T-helper 1 cell (primary cell): Measurements from ENCODE around the gene VASP.

Experiments used
- DNase-seq, 5 donors: peaks; one replicate each; pipeline ENCODE4 v3.0.0-alpha.2; 2012 to 2020
- total RNA-seq, 4 donors: gene quantifications; one replicate each; lab custom pipeline; 2026; lab: John Stamatoyannopoulos, UW

VASP gene
- total RNA-seq = 101 to 147 (median 111) reads per million in 4 donors

- peak; percentile 82 to 95 (median 87) for DNase-seq
Measured at GRCh38 chr19:45506989-45507871, at the start of gene VASP. Gene VASP, plus strand, starts transcription at chr19:45507479. Its CDS starts 293 bp downstream, at chr19:45507772.

DNA sequence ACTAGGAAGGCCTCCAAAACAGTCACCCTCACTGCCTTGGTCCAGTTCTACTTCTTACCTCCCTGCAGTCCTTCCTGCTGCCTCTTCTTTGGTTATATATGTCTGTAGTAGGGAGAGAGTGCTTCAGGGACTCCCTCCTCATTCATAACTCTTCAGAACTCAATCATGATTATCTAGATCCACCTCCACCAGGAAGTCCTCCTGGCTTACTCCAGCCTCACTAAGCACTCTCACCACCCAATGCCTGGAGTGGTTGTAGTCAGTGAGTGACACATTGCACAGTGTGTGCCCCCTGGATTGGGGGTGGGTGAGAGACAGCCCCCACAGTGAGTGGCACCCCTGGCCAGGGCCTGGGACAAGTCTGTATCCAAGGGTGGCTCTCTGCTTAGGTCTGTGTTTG lies 49.5 kb upstream of the VASP start:
- DNase-seq = no peak

- DNase-seq = no peak
Measured at GRCh38 chr19:45460807-45461347, 46.4 kb upstream of the VASP start.

DNA sequence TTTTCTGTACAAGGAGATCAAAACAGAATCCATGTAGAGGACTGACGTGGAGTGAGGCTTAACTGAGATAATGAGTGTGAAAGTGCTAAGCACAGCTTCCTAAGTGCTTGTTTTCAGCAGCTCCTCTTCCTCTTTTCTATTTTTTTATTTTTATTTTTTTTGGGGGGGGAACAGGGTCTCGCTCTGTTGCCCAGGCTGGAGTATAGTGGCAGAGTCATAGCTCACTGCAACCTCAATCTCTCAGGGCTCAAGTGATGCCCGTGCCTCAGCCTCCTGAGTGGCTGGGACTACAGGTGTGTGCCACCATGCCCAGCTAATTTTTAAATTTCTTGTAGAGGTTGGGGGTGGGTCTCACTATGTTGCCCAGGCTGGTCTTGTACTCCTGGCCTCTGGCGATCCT lies 45.1 kb upstream of the VASP start:
- DNase-seq = no peak

DNA sequence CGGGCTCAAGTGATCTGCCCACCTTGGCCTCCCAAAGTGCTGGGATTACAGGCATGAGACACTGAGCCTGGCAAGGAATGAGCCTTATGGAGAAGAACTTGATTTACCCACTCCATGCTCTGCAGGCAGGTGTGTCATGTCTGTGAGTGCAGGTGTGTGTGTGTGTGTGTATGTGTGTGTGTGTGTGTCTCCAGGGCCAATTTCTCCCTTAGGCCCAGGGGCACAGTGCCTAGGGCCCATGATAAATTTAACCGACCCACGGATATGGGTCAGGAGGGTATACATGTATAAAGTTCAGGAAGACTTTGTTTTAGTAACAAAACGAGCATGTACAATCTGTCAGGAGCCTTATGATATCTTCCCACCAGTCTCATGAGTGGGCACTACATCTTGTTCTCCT lies 44.0 kb upstream of the VASP start:
- DNase-seq = no peak

DNA sequence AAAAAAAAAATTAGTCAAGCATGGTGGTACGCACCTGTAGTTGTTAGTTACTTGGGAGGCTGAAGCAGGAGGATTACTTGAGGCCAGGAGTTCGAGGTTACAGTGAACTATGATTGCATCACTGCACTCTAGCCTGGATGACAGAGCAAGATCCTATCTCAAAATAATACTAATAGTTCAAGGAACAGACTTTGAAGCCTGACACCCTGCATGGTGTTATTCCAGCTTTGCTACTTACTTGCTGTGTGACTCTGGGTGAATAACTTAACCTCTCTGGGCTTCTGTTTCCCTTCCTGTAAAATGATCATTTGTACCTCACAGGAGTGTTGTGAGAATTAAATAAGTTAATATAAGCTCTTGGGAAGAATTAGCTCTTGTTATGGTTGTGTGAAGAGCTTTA lies 43.0 kb upstream of the VASP start:
- no peak for DNase-seq

DNA sequence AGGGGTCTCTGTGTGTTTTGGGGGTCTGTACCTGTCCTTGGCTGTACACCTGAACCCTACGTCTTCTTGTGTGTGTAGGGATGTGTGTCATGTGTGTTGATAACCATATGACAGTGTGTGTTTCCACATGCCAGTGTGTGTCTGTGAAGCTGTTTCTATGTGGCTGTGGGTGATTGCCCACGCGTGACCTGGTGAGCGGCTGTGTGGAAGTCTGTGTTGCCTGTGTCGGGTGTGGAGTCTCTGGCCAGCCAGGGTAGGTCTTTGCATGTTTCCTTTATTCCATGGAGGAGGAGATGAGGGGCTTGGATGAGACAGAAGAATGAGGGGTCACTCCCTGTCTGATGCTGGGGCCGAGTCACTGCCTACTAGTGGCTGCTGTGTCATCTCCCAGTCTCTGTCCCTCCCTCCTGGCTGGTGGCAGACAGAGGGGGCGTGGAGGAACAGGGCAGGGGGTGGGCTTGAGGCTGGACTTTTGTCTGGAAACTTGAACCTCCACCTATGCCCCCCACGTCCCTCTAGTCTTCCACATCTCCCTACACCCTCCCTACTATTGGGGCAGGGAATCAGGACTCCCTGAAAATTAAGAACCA lies 42.3 kb upstream of the VASP start:
- no peak for DNase-seq

DNA sequence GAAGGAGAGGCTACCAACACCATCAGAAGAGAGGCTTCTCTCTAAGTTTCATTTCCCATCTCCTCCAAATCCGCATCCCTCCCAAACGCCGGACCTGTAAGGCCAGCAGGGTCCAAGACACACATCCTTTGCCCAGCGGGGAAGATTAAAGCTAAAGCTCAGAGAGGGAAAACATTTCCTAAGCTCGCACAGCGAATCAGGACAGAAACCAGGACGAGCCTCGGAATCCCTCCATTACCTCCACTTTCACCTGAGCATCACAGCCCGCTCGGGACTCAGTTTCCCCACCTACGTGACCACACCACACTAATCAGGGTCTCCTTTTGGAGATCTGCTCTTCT lies 40.2 kb upstream of the VASP start:
- no peak for DNase-seq

GRCh38 chr19:45467456-45468158 lies 39.7 kb upstream of the VASP start, which contains the start of gene FOSB:
Gene FOSB, plus strand, starts transcription at chr19:45467996. Its CDS starts 591 bp downstream, at chr19:45468587.
- peak; percentile 92 to 96 (median 92) for DNase-seq

- DNase-seq = peak in 3 of 5 donors; percentile 35 to 52 (median 48)
Measured at GRCh38 chr19:45468159-45468651, 39.1 kb upstream of the VASP start.

DNA sequence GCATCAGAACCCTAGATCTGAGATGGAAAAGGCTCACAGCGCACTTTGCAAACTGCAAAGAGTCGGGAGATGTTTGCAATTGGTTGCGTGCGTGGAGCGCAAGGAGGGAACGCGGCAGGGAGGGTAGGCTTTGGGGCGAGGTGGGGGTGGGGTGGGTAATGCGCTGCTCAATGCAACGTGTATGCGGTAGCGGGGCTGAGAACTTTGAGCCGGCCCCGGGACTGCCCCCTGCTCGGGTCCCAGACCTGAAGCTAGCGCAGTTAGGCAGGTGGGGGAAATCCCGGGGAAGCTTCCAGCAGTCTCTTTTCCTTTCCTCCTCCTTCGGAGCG lies 38.5 kb upstream of the VASP start:
- no peak for DNase-seq

DNA sequence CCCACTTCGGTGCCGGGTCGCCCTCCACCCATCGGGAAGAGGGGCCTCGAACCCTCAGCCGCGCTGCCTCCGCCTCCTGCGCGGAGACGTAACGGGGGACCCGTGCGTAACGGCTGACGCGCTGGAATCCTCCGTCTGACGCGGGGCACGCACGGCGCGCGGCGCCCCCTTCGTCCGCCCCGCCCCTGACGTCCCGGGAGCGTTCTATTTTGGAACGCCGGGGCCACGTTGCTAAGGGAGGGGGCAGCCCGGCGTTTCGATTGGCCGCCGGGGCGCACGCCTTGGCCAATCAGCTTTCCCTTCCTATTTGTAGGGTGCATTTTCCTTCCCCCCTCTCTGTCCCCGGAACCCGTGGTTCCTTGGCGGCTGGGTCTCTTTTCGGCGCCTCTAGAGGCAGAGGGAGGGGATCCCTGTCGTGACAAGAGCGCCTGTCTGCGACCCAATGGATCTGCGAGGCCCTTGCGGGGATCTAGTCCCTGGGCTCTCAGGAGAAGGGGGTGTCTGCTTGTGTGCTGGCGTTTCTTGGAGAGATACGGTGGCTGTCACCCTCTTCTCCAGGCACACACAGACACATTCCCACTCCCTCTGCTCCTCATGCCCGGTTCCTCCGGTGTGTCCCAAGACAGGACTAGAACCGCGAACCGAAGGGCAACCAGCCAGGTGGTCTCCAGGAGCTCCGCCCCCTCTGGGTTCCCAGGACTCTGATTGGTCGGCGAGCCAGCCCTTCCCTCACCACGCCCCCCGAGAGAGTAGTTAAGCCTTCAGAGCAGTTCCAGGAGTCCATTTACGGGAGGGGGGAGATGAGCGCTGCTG lies 37.9 kb upstream of the VASP start:
- peak; percentile 62 to 98 (median 81) for DNase-seq

DNA sequence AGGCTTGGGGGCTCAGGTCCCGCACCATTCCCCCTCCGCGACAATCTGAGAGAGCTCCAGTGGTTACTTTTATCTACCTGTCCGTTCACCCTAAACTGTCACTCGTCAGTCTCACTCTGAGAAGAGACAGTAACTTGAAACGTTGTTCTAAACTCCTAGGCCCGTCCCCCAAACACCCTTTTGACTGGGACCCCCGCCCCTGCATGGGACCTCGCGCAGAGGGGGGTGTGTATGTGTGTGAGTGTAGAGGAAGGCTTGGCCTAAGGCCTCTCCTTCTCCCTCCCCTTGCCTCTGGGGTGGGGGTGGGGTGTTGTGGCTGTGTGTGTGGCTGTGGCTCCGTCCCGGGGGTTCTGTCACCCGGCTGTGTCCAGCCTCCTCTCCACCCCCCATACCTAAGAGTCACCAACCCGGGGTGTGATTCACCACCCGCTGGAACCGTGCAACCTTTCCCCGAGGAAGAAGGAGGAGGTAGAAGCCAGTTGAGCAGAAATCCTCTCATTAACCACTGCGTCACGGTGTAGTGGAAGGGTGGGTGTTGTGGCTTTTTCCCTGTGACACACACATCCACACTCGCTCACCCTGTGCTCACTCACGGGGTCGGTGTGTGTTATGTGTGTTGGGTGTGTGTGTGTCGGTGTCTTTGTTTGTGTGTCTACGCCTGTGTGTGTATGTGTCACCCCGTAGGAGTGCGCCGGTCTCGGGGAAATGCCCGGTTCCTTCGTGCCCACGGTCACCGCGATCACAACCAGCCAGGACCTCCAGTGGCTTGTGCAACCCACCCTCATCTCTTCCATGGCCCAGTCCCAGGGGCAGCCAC lies 37.1 kb upstream of the VASP start:
- DNase-seq = peak in 4 of 5 donors; percentile 39 to 70 (median 47)

DNA sequence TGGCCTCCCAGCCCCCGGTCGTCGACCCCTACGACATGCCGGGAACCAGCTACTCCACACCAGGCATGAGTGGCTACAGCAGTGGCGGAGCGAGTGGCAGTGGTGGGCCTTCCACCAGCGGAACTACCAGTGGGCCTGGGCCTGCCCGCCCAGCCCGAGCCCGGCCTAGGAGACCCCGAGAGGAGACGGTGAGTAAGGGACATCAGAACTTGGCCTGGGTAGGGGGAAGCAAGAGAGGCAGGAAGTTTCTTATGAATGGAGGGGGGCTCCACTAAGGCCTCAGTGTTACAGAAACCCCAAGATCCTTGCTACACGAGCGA lies 36.6 kb upstream of the VASP start:
- DNase-seq = peak in 1 of 5 donors; percentile 31

- DNase-seq = peak in 1 of 5 donors; percentile 46
Measured at GRCh38 chr19:45471111-45471930, 36.0 kb upstream of the VASP start.

GRCh38 chr19:45471931-45472562 lies 35.2 kb upstream of the VASP start:
- DNase-seq = peak in 1 of 5 donors; percentile 64

DNA sequence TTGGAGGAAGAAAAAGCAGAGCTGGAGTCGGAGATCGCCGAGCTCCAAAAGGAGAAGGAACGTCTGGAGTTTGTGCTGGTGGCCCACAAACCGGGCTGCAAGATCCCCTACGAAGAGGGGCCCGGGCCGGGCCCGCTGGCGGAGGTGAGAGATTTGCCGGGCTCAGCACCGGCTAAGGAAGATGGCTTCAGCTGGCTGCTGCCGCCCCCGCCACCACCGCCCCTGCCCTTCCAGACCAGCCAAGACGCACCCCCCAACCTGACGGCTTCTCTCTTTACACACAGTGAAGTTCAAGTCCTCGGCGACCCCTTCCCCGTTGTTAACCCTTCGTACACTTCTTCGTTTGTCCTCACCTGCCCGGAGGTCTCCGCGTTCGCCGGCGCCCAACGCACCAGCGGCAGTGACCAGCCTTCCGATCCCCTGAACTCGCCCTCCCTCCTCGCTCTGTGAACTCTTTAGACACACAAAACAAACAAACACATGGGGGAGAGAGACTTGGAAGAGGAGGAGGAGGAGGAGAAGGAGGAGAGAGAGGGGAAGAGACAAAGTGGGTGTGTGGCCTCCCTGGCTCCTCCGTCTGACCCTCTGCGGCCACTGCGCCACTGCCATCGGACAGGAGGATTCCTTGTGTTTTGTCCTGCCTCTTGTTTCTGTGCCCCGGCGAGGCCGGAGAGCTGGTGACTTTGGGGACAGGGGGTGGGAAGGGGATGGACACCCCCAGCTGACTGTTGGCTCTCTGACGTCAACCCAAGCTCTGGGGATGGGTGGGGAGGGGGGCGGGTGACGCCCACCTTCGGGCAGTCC lies 34.5 kb upstream of the VASP start:
- peak in 4 of 5 donors; percentile 57 to 76 (median 68) for DNase-seq

GRCh38 chr19:45473367-45473681 lies 34.0 kb upstream of the VASP start:
- no peak for DNase-seq
